H1 (cell line): Measurements from ENCODE around the gene NRXN3.

Source experiments
- CEBPB ChIP-seq: IDR thresholded peaks from 2 replicates; pipeline ENCODE4 v1.6.1; 2012; ENCODE audit warnings: low read depth, low read length
- EZH2 ChIP-seq: fragments of 200-600 bp; sonication (generic); IDR thresholded peaks from 2 replicates; pipeline ENCODE4 v1.7.1; 2012; ENCODE audit warnings: low read depth, mild to moderate bottlenecking, moderate library complexity, low read length, inconsistent platforms; ENCODE audit not compliant: severe bottlenecking
- MAFK ChIP-seq: IDR thresholded peaks from 2 replicates; pipeline ENCODE4 v1.6.1; 2012; ENCODE audit warnings: low read depth, mild to moderate bottlenecking, improper control_type of control experiment, low read length
- POLR2A ChIP-seq, 2 experiments: IDR thresholded peaks; 1 replicate in 1 of 2; 2 replicates in 1 of 2; pipeline ENCODE4 v1.6.1; 2011; ENCODE audit warnings: low read depth in 2 of 2, low read length in 2 of 2, mild to moderate bottlenecking in 2 of 2; ENCODE audit errors: control extremely low read depth in 1 of 2
- SIRT6 ChIP-seq: IDR thresholded peaks from one replicate; pipeline ENCODE4 v1.7.1; 2012; ENCODE audit warnings: low read length, inconsistent platforms
- SP1 ChIP-seq: IDR thresholded peaks from 2 replicates; pipeline ENCODE4 v1.6.1; 2011; ENCODE audit warnings: low read depth, low read length
- TF ChIP-seq, protein P1 (sequence below), 3 experiments: IDR thresholded peaks; 1 replicate in 2 of 3; 2 replicates in 1 of 3; pipeline versions ENCODE4 v1.5.1 to v1.6.1; 2011; ENCODE audit warnings: low read length in 3 of 3, mild to moderate bottlenecking in 3 of 3, inconsistent platforms in 2 of 3, low read depth in 1 of 3, moderate library complexity in 1 of 3; ENCODE audit not compliant: insufficient read depth in 1 of 3; ENCODE audit errors: control extremely low read depth in 1 of 3

DNA sequence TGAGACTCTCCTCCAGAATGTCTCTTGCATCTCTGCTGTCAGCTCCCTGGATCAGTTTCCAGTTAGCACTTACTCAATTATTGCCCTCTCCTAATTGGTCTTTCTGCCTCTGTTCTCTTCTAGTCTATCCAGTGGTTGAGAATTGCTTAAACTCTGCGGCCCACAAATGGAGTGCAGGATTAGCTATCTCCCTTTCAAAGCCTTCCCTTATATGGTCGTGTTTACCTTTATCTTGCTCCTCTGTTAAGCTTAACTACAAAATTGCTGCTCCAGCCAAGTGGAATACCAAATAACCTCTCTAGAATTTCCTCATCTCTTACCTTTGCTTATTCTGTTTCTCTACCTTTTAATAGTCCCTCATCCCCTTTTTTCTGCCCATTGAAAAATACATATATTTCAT is 132.7 kb downstream of the NRXN3 start:
- TF ChIP-seq, protein P1, sequence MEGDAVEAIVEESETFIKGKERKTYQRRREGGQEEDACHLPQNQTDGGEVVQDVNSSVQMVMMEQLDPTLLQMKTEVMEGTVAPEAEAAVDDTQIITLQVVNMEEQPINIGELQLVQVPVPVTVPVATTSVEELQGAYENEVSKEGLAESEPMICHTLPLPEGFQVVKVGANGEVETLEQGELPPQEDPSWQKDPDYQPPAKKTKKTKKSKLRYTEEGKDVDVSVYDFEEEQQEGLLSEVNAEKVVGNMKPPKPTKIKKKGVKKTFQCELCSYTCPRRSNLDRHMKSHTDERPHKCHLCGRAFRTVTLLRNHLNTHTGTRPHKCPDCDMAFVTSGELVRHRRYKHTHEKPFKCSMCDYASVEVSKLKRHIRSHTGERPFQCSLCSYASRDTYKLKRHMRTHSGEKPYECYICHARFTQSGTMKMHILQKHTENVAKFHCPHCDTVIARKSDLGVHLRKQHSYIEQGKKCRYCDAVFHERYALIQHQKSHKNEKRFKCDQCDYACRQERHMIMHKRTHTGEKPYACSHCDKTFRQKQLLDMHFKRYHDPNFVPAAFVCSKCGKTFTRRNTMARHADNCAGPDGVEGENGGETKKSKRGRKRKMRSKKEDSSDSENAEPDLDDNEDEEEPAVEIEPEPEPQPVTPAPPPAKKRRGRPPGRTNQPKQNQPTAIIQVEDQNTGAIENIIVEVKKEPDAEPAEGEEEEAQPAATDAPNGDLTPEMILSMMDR (IDR thresholded peaks at IDR 0.05; ENCODE audit: control extremely low read depth in 1 of 3, insufficient read depth in 1 of 3, low read depth in 1 of 3, low read length in 3 of 3) = no peak
- TF ChIP-seq SP1 (no peak), EZH2 (no peak), CEBPB (no peak), MAFK (no peak), POLR2A (IDR thresholded peaks at IDR 0.05; ENCODE audit: control extremely low read depth in 1 of 2, low read depth in 2 of 2, low read length in 2 of 2) (no peak), SIRT6 (no peak)
